ENCODE measurements around the gene KIF1A.

DNA sequence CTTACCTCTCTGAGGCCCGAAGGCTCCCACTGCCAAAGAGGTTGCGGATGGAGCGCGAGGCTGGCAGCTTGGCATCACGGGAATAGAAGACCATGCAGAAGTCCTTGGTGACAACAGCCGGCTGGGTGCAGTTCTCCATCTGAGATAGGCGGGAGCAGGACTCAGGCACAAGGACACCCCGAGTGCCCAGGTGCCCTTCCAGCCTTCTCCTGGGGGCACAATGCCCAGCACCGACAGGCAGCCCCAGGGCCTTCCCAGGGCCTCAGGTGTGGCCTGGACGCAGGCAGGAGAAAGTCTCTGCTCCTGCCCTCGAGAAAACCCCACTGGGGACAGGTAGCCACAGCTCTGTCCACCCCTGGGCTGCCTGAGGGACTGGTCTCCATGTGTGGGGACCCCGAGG is 94.8 kb downstream of the KIF1A start:
- TF ChIP-seq, protein P1, sequence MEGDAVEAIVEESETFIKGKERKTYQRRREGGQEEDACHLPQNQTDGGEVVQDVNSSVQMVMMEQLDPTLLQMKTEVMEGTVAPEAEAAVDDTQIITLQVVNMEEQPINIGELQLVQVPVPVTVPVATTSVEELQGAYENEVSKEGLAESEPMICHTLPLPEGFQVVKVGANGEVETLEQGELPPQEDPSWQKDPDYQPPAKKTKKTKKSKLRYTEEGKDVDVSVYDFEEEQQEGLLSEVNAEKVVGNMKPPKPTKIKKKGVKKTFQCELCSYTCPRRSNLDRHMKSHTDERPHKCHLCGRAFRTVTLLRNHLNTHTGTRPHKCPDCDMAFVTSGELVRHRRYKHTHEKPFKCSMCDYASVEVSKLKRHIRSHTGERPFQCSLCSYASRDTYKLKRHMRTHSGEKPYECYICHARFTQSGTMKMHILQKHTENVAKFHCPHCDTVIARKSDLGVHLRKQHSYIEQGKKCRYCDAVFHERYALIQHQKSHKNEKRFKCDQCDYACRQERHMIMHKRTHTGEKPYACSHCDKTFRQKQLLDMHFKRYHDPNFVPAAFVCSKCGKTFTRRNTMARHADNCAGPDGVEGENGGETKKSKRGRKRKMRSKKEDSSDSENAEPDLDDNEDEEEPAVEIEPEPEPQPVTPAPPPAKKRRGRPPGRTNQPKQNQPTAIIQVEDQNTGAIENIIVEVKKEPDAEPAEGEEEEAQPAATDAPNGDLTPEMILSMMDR (IDR thresholded peaks at IDR 0.05; ENCODE audit: extremely low read depth in 1 of 2, insufficient read depth in 1 of 2, low read depth in 1 of 2, low read length in 2 of 2) = no peak
- no peak for TF ChIP-seq POLR2A (IDR thresholded peaks at IDR 0.05; ENCODE audit: low read depth, low read length)
- TF ChIP-seq, protein P2, sequence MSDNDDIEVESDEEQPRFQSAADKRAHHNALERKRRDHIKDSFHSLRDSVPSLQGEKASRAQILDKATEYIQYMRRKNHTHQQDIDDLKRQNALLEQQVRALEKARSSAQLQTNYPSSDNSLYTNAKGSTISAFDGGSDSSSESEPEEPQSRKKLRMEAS (IDR thresholded peaks at IDR 0.05; ENCODE audit: insufficient read depth, insufficient read length) = no peak
- no peak for TF ChIP-seq FOS (IDR thresholded peaks at IDR 0.05; ENCODE audit: borderline replicate concordance, insufficient read depth, low read length)

All from endothelial cell of umbilical vein (primary cell).